GM21423 (cell line): ENCODE data around the gene C1orf52.
"Not testable (repeated sequence)": the region's sequence is repeated elsewhere in the genome, so short reads cannot be mapped to it uniquely, and the experiment has no call there.

Experiments used
- ATAC-seq: cut with Tn5 transposase; IDR thresholded peaks from one replicate; pipeline ENCODE4 v1.9.1; 2021; ENCODE audit warnings: mild to moderate bottlenecking, moderate library complexity; ENCODE audit not compliant: unreplicated experiment

C1orf52 gene

DNA sequence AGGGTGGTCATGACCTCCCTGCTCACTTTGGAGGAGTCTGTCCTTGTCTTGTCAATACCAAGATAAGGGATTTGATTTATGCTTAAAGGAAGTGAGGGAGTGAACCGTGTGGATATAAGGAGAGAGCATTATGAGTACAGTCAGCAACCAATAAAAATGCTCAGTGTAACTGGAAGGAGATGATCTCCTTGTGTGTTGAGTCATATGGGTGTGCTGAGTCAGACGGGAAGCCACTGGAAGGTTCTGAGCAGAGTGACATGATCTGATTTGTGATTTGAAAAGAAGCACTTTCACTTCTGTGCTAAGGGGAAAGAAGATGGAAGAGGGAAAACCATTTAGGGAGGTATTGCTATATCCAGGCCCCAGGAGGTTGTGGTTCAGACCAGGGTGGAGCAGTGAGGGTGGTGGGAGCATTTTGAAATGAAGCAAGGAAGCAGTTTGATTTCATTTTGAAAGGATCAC is 19.4 kb upstream of the C1orf52 start:
- ATAC-seq = no peak

DNA sequence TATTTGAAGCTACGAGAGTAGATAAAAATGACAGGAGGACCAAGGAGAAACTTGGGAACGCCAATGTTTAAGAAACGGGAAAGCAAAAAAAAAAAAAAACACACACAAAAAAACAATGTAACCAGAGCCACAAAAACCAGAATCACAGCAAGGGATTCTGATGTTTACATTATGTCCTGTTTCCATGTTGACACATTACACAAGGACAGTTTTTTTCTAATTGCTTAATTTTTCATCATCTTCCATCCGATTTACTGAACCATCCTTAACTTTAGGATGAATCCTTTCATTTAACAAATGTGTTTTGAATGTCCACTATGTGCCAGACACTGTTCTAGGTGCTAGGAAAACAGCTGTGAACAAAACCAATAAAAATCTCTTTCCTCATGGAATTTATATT is 18.3 kb upstream of the C1orf52 start:
- no peak for ATAC-seq

DNA sequence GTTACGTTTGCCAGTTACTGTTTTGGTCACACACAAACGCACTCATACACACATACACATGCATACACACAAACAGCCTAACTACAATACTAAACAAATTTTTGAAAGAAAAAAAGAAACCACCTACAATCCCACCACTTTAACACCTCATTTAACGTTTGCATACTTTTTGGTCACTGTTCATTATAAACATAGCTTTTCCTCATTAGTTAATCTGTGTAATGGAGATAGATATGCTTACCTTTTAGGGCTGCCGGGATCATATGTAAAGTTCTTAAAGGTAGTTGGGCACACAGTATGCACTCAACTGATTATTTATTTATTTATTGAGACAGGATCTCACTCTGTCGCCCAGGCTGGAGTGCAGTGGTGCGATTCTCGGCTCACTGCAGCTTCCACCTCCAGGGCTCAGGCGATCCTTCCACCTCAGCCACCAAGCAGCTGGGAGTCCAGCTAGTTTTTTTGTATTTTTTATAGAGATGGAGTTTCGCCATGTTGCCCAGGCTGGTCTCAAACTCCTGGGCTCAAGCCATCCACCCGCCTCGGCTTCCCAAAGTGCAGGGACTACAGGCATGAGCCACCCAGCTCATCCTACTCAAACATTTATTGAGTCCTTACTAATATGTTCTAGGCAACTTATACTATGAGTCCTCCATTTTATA is 17.6 kb upstream of the C1orf52 start:
- ATAC-seq = no peak

DNA sequence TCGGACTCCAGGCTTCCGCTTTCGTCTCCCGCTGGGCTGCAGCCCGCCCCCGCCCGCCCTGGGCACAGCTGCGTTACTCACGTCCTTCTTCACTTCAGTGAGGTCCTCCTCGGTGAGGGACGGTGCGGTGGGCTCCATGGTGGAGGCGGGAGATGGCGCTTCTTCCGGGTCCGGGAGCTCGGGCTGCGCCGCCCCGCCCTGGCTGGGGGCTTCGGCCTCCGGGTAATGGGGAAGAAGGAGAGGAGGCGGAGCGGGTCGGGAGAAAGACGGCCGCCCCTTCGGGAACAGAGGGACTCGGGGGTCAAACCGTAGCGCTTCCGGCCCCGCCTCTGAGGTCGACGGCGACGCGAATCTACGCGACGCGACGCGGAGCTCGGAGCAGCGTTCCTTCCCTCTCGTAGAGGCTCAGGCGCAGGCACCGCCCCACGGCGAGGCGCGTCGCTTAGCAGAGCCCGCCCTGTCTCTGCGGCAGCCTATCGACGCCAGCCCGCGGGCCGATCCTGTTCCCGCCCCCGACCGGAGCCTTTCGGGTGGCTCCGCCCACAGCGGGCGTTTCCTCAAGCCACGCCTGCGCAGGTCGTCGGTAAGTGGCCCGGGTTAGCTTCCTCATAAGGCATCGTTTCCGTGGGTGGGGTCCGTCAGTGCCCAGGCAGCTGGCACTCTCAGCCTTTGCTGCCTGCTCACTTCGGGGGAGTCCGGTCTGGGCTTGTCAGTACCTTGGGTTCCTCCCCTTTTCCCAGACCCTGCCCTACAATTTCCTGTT is 16.9 kb upstream of the C1orf52 start, which contains the start of gene BCL10:
TSS of gene BCL10 (minus strand) at position 418 of the 763 bp plus-strand sequence. CDS start at position 138, 280 bp downstream.
- ATAC-seq = peak; percentile 96

DNA sequence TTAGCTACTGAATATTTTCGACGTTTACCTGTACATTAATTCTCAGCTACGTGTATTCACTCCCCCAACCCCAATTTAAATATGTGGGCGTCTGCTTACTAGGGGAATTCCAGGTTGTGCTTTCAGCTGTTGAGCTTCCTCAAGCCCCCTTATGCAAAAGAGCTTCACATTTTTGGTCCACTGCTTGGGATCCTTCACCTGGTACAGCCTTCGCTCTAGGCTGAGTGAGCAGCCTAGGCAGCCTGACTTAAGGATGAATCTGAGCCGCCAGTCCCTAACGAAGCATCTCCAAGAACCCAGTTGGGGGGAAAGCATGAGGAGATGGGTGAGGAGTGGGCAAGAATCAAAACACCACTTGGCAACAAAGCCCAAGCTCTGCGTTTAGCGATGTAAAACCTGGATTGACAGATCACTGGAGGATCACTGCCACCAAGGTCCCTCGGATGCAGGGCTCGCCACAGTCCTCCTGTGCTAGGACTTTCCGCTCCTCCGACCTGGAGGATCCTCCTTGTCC is 16.3 kb upstream of the C1orf52 start:
- no peak for ATAC-seq

DNA sequence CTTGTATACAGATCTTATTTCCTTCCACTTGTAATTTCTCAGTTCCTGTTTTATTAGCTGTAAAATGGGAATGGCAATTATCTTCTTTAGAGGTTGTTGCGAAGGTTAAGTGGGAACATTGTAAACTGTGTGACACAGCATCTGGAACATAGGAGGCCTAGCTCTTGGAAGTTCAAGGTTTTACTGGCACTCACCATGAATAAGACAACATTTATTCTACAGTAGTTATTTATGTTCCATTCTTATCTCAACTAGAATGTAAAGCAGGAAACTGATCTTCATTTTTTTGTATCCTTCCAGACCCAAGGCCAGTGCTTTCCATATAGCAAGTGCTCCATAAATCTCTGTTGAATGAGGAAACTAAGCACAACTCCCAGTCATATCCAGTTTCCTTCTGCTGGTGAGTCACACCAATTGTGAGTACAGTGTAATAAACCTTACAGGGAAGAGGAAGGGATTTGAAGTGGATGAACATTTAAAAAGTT is 15.5 kb upstream of the C1orf52 start:
- ATAC-seq = no peak

DNA sequence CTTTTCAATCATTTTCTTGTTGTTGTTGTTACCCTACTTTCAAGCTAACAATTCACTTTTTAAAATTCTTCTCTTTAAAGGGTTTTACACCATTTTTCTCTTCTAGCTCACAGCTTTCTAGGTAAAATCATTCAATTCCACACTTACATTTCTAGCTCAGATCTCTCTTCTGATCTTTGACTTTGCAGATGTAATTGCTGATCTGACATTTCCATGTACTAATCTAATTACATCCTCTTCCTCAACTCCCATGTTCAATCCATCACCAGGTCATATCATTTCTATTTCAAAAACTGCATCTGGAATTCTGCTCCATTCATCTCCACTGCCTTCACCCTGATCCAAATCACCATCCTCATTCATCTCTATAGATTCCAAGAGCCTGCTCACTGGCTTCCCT is 13.9 kb upstream of the C1orf52 start:
- ATAC-seq = no peak

DNA sequence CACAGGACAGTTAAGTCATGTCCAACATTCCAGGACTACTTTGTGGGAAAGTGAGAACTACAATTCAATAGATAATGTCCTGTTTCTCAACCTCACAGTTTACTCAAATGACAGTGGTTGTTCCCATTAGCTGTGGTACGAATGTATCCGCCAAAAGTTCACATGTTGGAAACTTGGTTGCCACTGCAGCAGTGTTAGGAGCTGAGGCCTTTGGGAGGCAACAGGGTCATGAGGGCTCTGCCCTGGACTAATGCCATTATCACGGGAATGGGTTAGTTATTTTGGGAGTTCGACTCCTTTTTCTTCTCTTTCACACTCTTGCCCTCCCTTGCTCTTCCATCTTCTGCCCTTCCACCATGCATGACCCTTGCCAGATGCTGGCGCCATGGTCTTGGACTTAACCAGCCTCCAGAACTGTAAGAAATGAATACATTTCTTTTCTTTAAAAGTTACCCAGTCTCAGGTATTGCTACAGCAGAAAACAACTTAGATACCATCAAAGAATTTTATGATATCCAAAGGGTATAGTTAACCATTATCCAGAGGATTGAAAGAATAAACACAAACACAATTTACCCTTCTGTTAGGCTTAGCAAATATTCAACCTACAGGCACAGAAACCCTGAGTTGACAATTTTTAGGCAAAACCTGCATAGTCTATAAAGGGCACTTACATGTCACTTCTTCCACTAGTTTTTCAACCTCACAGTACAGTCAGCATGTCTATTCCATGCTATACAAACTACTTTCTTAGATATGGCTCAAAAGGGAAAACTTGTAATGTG is 9.5 kb upstream of the C1orf52 start:
- no peak for ATAC-seq

DNA sequence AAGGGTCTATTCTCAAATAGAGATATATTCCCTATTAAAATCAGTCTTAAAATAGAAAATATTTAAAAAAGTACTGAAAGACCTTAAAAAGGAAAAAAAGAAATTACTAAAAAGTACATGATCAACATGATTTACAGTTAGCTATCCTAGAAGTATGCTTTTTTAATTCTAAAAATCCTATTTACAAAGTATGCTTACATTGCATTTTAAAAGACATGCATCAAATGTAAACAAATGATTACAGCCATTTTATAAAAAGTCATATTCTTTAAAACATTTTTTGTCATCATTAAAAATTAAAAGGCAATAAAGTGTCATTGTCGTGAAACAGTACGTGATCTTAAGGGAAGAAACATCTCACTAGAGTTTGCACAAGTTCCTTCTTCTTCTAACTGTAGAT is 7.9 kb upstream of the C1orf52 start:
- no peak for ATAC-seq

DNA sequence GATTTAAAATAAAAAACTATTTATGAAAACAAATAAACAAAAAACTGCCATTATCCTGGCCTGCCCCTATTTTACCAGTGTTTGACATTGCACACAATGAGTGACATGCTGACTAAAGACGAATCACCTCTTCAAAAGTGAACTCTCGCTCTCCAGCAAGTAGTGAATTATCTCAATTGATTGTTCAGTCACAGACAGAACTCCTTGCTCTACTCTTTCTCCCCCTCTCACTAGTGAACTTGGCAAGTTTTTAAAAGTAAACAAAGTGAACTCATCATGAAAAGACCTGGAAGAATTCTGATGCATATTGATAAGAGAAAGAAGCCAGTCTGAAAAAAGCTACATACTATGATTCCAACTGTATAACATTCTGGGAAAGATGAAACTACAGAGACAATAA is 4.7 kb upstream of the C1orf52 start:
- no peak for ATAC-seq

DNA sequence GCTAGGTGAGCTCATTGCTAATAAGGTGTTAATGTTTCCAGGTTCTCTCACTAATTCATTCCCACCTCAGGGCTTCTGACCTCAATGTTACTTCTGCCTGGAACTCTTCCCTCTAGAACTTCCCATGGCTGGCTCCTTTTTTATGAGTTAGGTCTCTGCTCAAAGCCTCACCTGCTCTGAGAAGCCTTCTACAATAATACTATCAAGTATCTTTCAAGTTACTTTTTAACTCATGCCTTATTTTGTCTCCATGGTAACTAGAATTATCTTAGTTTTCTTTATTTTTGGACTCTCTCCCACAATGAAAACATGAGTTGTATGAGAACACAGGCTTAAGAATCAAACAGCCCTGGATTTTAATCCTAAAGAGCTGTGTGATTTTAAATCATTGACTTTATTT is 3.5 kb upstream of the C1orf52 start:
- ATAC-seq = no peak

DNA sequence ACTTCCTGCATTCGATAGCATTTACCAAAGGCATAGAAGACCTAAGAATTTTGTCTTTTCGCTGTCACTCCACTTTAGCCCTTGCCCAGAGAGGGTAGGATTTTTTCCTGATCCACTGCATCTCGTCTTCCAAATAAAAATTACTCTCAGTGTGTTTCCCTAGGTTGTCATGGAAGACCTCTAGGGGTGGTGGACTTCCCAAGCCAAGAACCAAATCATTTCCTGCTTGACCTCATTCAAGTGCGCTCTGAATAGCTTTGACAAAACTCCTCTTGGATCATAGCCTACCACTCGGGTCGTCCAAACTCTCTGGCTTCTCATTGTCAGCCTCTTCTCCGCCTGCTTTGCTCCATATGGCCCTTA is 431 bp upstream of the C1orf52 start:
- ATAC-seq = no peak

DNA sequence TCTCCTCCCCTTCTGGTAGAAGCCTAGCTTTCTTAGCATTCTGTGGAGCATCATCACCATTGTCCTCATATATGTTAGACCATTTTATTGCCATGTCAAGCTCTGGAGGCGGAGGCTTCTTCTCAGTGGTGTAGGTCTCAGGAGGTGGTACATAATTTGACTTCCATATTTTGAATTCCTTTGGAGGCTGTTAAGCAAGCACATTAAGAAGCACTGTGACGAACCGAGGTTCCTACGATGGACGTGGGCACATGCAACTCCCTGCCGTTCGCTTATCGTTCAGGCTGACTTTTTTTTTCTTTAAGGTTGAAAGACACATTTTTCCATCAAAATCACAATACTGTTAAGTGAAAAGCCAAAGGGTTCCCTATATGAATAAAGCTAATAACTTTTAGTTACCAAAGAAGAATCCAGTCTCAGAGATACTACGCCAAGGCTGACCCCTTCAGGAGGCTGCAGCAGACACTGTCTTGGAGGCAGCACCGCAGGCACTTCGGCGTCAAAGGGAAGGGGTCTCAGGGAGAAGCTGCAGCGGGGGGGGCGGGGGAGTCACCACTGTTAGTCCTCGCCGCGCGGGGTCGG is 835 bp downstream of the C1orf52 start:
- ATAC-seq = no peak

DNA sequence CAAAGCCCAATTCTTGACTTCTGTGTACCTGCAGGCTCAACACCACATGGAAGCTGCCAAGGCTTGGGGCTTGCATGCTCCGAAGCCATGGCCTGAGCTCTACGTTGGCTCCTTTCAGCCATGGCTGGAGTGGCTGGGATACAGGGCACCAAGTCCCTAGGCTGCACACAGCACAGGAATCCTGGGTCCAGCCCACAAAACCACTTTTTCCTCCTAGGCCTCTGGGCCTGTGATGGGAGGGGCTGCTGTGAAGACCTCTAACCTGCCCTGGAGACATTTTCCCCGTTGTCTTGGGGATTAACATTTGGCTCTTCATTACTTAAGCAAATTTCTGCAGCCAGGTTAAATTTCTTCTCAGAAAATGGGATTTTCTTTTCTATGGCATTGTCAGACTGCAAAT is 10.4 kb downstream of the C1orf52 start:
- ATAC-seq = not testable (repeated sequence)

DNA sequence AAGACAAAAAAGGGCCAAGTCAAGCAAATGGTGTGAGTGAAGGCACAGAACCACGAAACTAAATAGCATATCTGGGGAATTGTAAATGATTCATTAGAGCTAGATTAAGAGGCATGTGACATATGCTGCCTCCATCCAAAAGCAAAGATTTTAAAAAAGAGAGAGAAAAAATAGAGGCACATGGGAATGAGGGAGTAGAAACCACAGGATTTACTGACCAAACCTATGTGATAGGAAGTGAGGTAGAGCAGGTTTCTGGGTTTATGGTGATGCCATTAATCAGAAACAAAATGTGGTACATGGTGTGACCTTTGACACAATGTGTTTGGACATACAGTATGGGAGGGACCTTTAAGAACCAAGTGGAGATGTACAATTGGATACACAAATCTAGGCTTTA is 13.6 kb downstream of the C1orf52 start:
- ATAC-seq = no peak

DNA sequence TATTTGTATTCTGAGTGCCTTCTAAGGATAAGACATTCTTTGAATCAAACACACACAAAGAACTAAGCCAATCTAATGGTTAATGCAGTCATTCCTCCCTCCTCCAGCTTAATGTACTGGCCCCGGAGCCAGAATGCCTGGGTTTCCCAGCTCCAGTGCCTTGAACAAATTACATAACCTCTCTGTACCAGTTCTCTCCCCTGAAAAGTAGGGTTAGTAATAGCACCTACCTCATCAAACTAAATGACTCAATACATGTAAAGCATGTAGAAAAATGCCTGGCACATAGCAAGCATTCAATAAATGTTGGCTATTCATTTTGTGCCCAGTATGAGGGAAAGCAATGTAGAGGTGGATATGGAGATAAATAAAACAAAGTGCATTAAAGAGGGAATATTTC is 14.0 kb downstream of the C1orf52 start:
- no peak for ATAC-seq

DNA sequence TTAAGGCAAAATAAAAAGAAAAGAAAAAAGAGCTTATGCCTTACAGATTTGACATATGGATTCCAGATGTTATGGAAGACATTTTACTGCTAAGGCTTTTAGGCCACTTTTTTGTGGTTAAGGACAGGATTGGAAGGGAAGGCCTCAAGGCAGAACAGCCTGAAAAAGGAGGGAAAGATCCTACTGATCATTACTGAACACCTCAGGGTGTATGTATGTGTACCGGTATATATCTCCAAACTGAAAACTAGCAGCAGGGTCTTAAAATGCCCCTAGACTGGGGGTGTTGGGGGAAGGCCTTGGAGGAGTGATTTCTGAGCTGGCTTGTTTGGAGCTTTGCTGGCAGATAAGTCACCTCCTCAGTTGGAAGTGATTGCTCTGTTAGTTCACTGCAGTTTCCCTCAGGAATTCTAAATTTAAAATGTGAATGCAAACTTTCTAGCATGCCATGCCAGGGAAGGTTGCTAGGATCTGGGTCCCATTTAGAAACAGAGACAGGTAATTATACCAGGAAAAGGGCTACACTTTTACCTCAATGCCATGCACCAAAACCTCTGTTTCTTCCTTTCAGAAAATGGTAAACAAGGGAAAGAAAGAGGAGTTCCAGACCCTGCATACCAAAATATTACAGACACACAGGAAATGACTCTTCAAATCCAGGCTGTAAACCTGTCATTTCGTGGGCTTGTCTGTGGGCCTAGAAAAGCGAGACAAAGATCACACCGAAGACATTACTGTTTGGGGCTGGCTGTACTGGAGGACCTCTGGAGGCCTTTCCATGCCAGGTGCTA is 15.0 kb downstream of the C1orf52 start:
- ATAC-seq = no peak

DNA sequence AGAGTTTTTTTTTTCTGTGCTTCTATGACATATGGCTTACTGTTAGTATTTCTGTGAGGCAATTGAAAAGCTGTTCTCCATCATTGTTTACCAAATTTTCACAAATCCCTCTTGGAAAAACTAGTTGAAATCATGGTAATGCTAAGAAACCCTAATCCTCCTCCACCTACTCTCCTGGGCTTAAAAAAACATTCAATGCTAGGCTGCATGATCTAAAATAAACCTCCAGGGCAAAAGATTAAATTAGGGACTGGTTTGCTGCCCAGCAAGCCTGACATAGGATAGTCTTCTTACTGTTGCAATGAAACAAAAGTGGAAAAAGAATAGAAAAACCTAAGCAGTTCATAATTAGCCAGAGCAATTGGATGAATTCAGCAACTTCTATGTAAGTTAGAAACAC is 16.1 kb downstream of the C1orf52 start:
- ATAC-seq = no peak

DNA sequence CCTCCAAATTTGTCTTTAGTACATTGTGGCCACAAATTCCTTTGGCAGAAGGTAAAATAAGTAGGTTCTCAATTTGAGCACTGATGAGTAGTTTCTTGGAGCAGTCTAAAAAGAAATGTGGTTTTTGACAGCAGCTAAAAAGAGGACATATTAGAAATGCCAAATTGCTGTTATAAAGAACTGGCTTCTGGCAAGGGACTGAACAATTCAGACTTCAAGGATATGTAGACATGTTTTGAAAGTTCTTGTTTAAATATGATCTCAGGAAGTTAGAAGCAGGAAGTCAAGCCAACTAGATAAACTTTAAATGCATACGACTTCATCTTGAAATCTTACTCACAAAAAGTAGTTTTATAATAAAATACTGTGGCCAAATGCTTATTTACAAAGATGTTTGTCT is 18.8 kb downstream of the C1orf52 start:
- no peak for ATAC-seq

DNA sequence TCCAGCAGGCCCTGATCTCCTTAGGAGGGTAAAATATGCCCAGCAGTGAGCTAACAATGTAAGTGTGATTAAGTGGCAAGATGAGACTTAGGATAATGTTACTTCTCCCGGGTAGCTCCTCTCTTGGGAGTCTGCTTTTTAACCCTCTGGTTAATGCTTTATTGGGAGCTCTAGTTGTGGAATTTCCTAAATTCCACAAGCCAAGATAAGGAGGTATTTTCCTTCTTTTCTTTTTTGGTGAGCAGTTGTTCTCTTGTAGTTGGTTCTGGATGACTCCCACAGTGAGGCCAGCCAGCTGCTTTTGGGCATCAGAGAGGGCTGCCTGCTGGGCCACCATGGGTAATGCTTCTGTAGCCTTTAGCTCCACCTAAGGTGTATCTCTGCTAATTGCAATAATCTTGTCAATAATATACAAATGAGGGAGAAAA is 19.3 kb downstream of the C1orf52 start:
- no peak for ATAC-seq
